ENCODE data around the gene KRTAP4-11.
"Not testable (repeated sequence)": the region's sequence is repeated elsewhere in the genome, so short reads cannot be mapped to it uniquely, and the experiment has no call there.

- not testable (repeated sequence) for TF ChIP-seq CTCF, POLR2A (IDR thresholded peaks at IDR 0.05)
These were observed 12.8 kb downstream of the KRTAP4-11 start, which contains the start of gene KRTAP4-9 for GRCh38 chr17:41105347-41105746.

Measured in tibial nerve (tissue), 3 donors.